CMK (cell line): Measurements from ENCODE around the gene RFPL3.
A peak's percentile ranks its signal among the peaks of the same experiment; 100 is the strongest.
"Not testable (repeated sequence)": the region's sequence is repeated elsewhere in the genome, so short reads cannot be mapped to it uniquely, and the experiment has no call there.

Source experiments
- DNase-seq: peaks from one replicate; pipeline ENCODE4 v3.0.0-alpha.2; 2010; ENCODE audit warnings: low read depth

RFPL3 gene

GRCh38 chr22:32353840-32354239 is 3.8 kb upstream of the RFPL3 start:
- no peak for DNase-seq

DNA sequence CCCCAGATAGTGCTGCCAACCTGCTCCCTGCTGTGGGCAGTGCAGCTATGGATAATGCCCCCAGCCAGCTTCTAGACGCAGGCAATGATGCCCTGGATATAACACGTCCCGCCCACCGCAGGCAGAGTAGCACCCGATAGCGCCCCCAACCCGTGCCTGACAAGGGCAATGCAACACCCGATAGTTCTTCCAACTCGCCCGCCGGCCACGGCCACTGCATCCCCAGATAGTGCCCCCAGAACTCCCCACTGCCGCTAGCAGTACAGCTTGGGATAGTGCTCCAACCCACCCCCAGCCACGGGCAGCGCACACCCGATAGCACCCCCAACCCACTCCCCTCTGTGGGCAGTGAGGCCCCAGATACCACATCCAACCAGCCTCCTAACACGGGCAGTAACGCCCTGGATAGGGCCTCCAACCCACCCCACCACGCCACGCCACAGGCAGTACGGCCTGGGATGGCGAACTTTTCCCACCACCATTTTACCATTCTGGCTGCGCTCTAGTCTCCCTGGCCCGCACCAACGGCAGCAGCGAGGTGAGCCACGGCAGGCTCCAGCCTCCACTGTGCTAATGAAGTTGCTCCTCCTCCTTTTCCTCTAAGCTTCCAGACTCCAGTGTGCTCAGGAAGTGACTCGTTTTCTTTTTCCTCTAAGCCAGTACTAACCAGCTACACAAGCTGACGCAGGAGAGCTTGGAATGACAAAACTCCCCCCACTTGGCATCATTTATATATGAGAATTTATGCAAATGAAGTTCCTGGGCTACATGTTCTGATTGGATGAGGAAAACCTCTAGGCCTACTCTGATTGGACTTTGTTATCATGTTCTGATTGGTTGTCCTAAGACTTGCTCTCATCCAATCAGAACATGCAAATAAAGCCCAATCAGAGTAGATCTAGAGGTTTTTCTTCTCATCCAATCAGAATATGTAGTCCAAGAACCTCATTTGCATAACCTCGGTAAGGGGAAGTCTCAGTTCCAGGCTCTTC is 3.0 kb upstream of the RFPL3 start:
- no peak for DNase-seq

DNA sequence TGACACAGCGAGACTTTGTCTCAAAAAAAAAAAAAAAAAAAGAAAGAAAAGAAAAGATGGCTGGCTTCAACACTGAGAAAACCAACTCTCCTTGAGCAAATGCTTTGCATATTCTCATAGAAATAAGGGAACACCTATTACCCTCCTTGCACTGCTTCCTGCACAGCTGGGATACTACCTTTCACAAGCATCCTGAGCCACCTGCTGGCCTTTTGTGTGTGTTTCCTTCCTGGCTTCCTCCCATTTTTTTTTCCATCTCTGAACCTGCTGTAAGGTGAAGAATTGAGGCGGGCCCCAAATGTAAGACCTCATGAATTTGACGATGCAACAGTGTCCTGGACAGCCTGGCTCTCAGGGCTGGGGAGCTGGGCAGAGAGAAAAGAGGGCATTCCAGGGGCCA is 1.9 kb upstream of the RFPL3 start:
- no peak for DNase-seq

DNA sequence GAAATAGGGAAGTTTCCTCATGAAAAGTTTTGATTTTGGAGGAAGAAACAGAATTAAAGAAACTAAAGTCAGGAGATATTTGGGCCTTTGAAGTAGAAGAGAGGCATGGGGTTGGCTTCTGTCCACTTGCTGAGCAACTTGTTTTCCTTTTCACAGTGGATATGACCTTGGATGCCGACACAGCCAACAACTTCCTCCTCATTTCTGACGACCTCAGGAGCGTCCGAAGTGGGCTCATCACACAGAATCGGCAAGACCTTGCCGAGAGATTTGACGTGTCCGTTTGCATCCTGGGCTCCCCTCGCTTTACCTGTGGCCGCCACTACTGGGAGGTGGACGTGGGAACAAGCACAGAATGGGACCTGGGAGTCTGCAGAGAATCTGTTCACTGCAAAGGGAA is 2.4 kb downstream of the RFPL3 start:
- DNase-seq: not testable (repeated sequence)

- DNase-seq: no peak
These were observed 3.6 kb downstream of the RFPL3 start for GRCh38 chr22:32361257-32361656.

GRCh38 chr22:32364210-32364609 is 6.5 kb downstream of the RFPL3 start:
- no peak for DNase-seq

DNA sequence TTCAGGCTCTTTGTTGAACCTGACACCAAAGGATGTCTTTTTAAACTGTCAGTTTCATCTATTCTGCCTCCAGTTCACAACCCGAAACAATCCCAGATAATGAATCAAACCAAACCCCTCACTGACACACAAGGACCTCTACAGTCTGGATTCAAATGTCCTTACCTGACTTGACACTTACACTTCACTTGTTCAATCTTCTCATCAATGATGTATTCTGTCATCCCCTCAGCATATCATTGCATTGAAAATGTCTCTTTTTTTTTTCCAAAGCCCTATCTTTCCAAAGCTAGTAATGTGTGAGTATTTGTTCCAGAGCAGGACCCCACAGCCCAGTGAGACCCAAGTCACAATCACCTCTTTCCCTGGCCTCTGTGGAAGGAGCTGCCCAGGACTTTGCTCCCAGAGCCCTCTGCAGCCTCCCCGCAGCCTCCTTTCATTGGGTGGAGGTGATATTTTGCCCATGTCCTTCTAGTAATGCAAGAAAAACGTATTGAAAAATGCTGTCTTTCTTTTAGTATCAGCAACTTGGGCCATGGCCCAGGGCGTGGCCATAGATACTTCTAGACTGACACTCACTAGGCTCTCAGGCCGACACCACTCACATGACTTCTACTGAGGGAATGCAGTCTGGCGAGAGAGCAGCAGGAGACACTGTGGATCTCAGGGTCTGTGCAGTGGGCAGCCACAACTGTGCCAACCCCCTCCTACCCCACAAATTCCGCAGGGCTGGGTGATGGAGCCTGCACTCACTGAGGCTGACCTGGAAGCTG is 18.2 kb downstream of the RFPL3 start:
- DNase-seq: no peak

- DNase-seq: no peak
These were observed 19.0 kb downstream of the RFPL3 start for GRCh38 chr22:32376681-32377080.

GRCh38 chr22:32378707-32379272 is 21.1 kb downstream of the RFPL3 start:
- peak; percentile 9 for DNase-seq

DNA sequence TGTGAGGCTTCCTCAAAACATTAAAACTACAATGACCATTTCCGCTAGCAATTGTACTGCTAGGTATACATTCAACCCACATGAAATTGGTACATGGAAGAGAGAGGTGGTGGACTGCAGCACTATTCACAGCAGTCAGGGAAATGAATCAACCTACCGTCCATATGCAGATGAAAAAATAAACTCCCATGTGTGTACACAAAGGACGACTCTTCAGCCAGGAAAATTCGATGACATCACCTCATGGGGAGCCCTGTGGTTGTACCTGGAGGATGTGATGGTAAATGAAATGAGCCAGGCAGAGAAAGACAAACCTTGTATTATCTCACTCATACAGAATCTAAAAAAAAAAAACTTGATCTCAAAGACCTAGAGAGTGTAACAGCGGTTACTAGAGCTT is 23.3 kb downstream of the RFPL3 start:
- no peak for DNase-seq

- DNase-seq: no peak
These were observed 28.0 kb downstream of the RFPL3 start for GRCh38 chr22:32385681-32386080.

GRCh38 chr22:32389685-32390084 is 32.0 kb downstream of the RFPL3 start:
- no peak for DNase-seq

GRCh38 chr22:32395107-32395506 is 37.4 kb downstream of the RFPL3 start:
- DNase-seq: no peak

DNA sequence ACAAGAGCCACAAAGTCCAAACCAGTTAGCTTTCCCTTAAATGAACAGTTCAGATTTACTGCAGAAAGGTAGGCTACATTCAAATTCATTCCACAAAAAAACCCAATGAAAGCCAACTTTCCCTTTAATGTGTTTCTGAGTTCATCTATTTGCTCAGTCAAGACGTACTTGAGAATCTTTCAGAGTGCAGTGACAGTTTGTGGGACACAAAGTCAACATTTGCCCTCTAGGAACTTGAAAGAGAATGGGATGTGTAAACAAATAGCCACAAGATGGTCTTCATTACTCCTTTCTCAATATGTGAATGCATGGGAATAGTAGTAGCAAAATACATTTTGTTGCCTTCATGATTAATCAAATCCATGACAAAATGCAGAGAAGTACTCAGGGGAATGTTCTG is 38.6 kb downstream of the RFPL3 start:
- no peak for DNase-seq

DNA sequence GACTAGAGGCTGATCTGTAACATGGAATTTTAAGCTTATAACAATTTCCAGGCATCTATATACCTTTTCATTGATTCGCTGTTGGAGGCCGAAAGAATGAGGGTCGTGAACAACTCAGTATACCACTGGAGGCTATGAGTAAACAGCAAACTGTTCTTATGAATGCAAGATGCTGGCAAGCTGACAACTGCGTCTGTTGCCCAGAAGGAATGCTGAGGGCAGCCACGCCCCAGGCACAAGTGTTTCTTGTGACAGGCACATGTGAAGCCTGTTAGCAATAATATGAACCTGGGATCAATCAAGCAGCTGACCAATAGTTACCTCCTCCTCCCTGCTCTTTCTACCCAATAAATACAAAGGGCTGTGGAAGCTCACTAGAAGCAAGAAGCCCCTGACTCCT is 39.1 kb downstream of the RFPL3 start:
- DNase-seq: no peak

DNA sequence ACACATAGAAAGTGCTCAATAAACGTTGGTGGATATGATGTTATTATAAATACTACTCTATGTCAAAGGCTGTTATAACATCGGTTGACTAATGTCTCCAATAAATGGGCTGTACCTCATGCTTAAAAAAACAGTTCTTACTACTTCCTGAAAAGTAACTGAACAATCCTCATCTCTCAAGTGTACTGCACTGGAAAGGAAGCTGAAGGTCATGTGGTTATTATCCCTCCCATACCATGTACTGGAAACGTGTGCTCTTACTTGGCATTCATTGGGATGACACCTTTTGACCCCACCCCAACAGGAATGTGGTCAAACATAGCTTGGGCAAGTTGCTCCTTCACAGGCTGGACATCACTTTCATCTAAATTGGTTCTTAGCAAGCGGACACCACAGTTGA is 43.8 kb downstream of the RFPL3 start:
- no peak for DNase-seq

- DNase-seq: no peak
These were observed 46.4 kb downstream of the RFPL3 start for GRCh38 chr22:32404021-32404420.

DNA sequence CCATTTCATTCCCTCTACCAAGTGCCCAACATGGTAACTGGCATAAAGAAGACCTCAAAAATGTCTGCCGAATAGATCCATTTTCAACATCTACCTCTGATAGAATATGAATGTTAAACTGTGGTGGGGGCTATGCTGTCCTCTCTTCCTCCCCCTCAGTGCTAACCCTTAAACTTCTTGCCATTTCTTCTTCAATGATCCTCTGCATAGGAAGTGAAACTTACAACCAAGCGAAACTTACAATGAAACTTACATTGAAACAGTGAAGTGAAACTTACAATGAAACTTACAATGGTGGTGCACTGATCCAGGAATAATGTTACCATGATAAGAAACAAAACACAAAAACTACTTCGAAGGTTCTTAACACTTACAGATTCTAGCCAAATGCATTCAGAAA is 49.6 kb downstream of the RFPL3 start:
- no peak for DNase-seq

GRCh38 chr22:32407936-32408335 is 50.3 kb downstream of the RFPL3 start:
- no peak for DNase-seq

GRCh38 chr22:32409977-32410376 is 52.3 kb downstream of the RFPL3 start:
- DNase-seq: no peak

- DNase-seq: no peak
These were observed 52.8 kb downstream of the RFPL3 start for GRCh38 chr22:32410459-32410858.
